HAP-1 (cell line): ENCODE measurements around the gene ADGRA1.

Experiments used
- DNase-seq, 2 experiments: peaks; one replicate each; pipeline ENCODE4 v3.0.0-alpha.2; 2016 to 2020; ENCODE audit warnings: low spot score in 2 of 2
- H3K27me3 ChIP-seq: fragments of 250-450 bp; sonication (Bioruptor Pico); 2 replicates; pipeline ENCODE4 v1.5.1; 2020; ENCODE audit warnings: low read depth, mild to moderate bottlenecking, moderate library complexity
- H3K36me3 ChIP-seq: fragments of 250-450 bp; sonication (Bioruptor Pico); replicated peaks from 2 replicates; pipeline ENCODE4 v1.5.1; 2020; ENCODE audit warnings: mild to moderate bottlenecking
- H3K4me1 ChIP-seq: fragments of 250-450 bp; sonication (Bioruptor Pico); 2 replicates; pipeline ENCODE4 v1.5.1; 2020; ENCODE audit warnings: mild to moderate bottlenecking
- H3K4me3 ChIP-seq: fragments of 250-450 bp; sonication (Bioruptor Pico); 2 replicates; pipeline ENCODE4 v1.5.1; 2020; ENCODE audit warnings: mild to moderate bottlenecking, moderate library complexity
- H3K9me3 ChIP-seq: fragments of 250-450 bp; sonication (Bioruptor Pico); 2 replicates; pipeline ENCODE4 v1.5.1; 2020; ENCODE audit warnings: mild to moderate bottlenecking, moderate library complexity
- in situ Hi-C: fragments of 300-500 bp; cut with MboI; formaldehyde crosslinking; loops from 3 replicates; pipeline ENCODE4 v1.14.3; 2020; ENCODE audit warnings: low sequenced_read_pairs, inconsistent platforms, mixed read lengths

Gene ADGRA1, protein sequence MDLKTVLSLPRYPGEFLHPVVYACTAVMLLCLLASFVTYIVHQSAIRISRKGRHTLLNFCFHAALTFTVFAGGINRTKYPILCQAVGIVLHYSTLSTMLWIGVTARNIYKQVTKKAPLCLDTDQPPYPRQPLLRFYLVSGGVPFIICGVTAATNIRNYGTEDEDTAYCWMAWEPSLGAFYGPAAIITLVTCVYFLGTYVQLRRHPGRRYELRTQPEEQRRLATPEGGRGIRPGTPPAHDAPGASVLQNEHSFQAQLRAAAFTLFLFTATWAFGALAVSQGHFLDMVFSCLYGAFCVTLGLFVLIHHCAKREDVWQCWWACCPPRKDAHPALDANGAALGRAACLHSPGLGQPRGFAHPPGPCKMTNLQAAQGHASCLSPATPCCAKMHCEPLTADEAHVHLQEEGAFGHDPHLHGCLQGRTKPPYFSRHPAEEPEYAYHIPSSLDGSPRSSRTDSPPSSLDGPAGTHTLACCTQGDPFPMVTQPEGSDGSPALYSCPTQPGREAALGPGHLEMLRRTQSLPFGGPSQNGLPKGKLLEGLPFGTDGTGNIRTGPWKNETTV

DNA sequence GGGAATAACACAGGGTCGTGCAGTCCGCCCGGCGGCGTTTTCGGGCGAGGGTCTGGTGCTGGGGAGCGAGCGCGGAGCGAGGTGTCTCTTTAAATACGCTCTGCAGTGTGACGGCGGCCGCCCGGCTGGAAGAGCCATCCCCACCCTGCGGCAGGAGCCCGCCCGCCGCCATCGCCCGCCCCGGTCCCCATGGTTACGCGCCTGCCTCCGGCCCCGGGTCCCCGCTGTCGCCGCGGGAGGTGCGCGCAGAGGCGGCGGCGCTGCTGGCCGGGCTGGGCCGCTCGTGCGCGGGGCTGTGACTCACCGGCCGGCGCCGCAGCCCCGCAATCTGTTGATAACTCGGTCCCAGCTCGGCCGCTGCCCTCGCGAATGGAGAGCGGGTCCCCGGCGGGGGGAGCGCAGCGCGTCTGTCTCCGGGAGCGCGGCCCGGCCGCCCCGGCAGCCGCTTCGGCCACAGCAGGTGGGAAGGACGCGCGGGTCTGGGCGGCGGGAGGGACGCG, at the start of gene ADGRA1:
ADGRA1 (plus strand) TSS at position 246 of the 500 bp plus-strand sequence. CDS start 986 bp downstream, outside the sequence.
- no peaks in the 10 kb centered on the region for H3K4me1 ChIP-seq
- no peaks in the 10 kb centered on the region for H3K9me3 ChIP-seq
- peaks cover 67% of the 10 kb centered on the region for H3K27me3 ChIP-seq
- H3K36me3 ChIP-seq: no peaks in the 10 kb centered on the region
- H3K4me3 ChIP-seq: no peak within 1 kb of the TSS
- in situ Hi-C loops: no loop called here
- DNase-seq: no peak

DNA sequence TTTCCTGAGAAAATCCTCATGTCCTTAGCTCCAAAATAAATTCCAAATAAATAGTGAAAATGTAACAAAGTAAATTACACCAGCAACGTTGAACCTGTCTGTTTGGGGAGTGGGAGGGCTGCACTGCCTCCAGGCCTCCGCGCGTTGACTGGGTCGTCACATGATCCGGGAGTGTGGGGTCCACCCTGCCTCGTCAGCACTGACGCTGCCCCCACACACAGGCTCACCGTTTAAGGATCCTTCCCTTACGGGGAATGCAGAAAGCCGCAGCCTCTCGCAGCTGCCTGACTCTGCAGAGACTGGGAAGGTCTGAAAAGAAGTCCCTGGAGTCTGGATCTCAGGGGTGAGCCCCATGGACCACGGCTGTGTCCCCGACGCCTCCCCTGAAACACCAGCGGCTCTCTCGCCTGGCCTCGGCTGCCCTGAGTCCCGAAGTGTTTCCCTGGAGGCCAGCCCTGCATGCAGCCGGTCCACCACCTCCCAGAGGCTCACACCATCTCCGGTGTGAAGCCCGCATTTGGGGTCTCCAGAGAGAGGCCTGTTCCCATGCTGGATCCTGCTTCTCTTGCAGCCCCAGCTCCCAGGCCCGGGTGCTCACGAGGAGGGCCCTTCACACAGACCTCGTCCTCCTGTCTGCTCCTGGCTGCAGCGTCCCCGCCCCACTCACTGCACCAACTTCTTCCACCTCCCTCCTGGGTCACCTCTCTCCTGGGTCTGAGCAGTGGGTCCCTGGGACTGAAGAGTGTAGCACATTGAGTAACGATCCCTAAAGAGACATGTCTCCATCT, 49.5 kb upstream of the ADGRA1 start:
- in situ Hi-C loops: no loop called here
- Histone ChIP-seq H3K27me3 (peaks cover 7% of the 10 kb centered on the region; the same call in 1 of the 2 replicates), H3K36me3 (no peaks in the 10 kb centered on the region), H3K4me1 (no peaks in the 10 kb centered on the region), H3K4me3 (no peak overlapping the region), H3K9me3 (no peaks in the 10 kb centered on the region)
- DNase-seq: no peak

DNA sequence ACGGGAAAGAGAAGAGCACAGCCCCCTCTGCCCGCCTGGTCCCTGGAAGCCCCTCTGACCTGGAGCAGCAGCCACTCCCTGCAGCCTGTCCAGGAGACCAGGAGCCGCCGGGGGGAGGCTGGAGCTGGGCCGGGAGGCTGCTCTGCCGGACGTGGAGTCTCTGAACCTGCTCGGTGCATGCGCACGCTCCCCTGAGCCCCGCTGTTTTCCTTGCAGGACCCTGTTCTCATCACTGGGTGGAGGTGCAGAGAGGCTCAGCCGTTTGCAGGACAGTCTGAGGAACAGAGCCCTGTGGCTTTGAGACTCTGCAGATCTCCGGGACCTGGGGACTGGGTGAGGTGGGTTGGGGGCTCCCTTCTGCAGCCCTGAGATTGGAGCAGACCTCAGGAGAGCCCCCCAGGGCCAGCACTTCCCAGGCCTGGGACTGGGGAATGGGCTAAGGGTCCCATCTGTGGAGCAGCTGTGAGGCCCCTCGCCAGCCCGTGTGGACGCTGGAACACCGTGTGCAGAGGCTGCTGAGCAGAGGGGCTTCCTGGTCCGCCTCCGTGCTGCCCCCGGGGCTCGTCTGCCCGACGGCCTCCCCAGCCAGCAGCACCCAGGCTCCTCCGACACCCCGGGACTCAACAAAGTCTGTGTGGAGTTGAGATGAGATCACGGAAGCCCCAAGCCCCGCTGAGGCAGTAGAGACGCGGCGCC, 48.5 kb upstream of the ADGRA1 start:
- Histone ChIP-seq H3K4me1 (no peaks in the 10 kb centered on the region), H3K4me3 (no peak overlapping the region), H3K27me3 (peaks cover 7% of the 10 kb centered on the region; the same call in 1 of the 2 replicates), H3K9me3 (no peaks in the 10 kb centered on the region), H3K36me3 (no peaks in the 10 kb centered on the region)
- in situ Hi-C loops: no loop called here
- DNase-seq: no peak

DNA sequence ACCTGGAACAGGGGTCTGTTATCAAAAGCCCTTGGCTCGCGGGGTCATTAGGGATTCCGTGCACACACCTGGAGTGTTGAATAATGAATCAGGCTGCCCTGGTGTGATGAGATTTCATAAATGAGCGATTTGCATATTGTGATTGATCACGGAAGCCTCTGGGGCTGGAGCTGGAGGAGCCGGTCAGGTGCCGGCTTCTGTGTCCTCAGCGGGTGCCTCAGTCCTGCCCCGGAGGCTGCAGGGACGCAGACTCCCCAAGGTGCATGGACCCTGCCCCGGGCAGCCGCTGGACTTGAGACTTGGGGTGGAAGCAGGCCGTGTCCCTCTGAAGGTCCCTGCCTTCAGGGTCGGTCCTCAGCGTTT, 47.9 kb upstream of the ADGRA1 start:
- DNase-seq: no peak
- H3K27me3 ChIP-seq: peaks cover 5% of the 10 kb centered on the region; the same call in 1 of the 2 replicates
- no peak overlapping the region for H3K4me3 ChIP-seq
- H3K36me3 ChIP-seq: no peaks in the 10 kb centered on the region
- in situ Hi-C loops: no loop called here
- H3K4me1 ChIP-seq: no peaks in the 10 kb centered on the region
- no peaks in the 10 kb centered on the region for H3K9me3 ChIP-seq

DNA sequence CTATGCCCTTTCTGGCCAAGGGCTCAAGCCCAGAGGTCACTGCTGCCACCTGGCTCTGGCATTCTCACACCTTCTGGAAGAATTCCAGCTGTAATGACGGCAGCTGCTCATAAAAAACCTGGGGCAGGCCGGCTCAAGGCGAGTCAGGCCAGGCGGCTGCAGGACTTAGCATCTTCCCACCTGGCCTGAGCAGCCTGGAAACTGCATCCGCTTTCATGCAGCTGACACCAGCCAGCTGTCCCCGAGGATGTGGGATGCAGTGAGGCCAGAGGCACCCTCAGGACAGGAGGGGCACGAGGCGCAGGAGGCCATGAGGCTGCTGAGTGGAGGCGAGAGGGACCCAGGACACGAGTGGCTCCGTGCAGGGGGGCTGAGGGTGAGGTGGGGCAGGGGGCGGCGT, 47.5 kb upstream of the ADGRA1 start:
- DNase-seq: no peak
- no peaks in the 10 kb centered on the region for H3K4me1 ChIP-seq
- H3K36me3 ChIP-seq: no peaks in the 10 kb centered on the region
- in situ Hi-C loops: no loop called here
- H3K4me3 ChIP-seq: no peak overlapping the region
- H3K9me3 ChIP-seq: no peaks in the 10 kb centered on the region
- peaks cover under 1% of the 10 kb centered on the region; the same call in 1 of the 2 replicates for H3K27me3 ChIP-seq

DNA sequence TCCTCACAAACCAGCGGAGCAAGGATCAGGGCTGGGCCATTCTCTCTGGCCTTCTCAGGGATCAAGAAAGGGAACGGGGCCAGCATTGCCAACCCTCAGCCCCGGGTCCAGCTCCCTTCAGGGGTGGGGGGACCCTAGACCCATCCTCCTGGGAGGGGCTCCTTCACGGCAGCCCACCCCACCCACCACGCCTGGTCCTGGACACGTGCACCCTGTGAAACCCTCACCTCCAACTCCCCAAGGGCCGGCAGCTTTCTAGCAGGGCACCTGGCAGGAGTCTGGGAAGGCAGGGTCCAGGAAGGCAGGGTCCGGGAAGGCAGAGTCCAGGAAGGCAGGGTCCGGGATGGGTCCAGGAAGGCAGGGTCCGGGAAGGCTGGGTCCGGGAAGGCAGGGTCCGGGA, 46.6 kb upstream of the ADGRA1 start:
- Histone ChIP-seq H3K9me3 (no peaks in the 10 kb centered on the region), H3K36me3 (no peaks in the 10 kb centered on the region), H3K4me3 (no peak overlapping the region), H3K27me3 (0 out of 2 replicates have a peak, but pooled peaks cover 2% of the 10 kb centered on the region), H3K4me1 (no peaks in the 10 kb centered on the region)
- in situ Hi-C loops: no loop called here
- DNase-seq: no peak

DNA sequence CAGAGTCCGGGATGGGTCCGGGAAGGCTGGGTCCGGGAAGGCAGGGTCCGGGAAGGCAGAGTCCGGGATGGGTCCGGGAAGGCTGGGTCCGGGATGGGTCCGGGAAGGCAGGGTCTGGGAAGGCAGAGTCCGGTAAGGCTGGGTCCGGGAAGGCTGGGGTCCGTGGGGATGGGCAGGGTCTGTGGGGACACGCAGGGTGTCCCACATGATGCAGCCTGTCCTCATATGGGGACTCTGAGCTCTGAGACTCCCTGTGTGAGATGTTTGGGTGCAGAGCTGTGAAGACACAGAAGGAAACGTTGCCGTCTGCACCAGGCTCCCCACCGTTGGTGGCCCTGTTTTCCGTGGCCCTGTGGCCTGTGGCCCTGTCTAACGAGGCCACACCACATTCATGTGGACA, 45.7 kb upstream of the ADGRA1 start:
- in situ Hi-C loops: no loop called here
- DNase-seq: no peak
- no peaks in the 10 kb centered on the region for H3K36me3 ChIP-seq

DNA sequence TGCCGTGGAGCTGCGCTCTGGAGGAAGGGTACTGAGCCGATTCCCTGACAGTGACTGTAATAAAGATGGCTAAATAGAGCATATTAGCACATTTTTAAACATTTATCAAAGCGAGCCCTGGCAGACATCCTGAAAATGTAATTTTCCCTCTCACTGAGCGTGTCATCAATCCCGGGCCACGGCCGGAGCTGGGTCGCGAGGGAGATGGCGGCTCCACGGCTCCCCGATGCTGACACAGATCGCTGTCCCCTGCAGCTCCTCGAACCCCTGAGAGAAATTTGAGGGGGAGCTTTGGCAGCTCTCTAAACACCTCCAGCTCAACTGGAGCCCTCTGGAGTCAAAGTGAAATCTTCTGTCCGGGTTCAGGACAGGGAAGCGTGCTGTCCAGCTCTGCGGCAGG, 44.9 kb upstream of the ADGRA1 start:
- Histone ChIP-seq H3K36me3 (no peaks in the 10 kb centered on the region), H3K4me1 (no peaks in the 10 kb centered on the region), H3K9me3 (no peaks in the 10 kb centered on the region), H3K27me3 (0 out of 2 replicates have a peak, but pooled peaks cover 4% of the 10 kb centered on the region), H3K4me3 (no peak overlapping the region)
- in situ Hi-C loops: no loop called here
- no peak for DNase-seq

More for the DNA sequence above, 45.7 kb upstream of the ADGRA1 start:
- no peaks in the 10 kb centered on the region for H3K4me1 ChIP-seq
- 0 out of 2 replicates have a peak, but pooled peaks cover 4% of the 10 kb centered on the region for H3K27me3 ChIP-seq
- no peak overlapping the region for H3K4me3 ChIP-seq
- H3K9me3 ChIP-seq: no peaks in the 10 kb centered on the region

DNA sequence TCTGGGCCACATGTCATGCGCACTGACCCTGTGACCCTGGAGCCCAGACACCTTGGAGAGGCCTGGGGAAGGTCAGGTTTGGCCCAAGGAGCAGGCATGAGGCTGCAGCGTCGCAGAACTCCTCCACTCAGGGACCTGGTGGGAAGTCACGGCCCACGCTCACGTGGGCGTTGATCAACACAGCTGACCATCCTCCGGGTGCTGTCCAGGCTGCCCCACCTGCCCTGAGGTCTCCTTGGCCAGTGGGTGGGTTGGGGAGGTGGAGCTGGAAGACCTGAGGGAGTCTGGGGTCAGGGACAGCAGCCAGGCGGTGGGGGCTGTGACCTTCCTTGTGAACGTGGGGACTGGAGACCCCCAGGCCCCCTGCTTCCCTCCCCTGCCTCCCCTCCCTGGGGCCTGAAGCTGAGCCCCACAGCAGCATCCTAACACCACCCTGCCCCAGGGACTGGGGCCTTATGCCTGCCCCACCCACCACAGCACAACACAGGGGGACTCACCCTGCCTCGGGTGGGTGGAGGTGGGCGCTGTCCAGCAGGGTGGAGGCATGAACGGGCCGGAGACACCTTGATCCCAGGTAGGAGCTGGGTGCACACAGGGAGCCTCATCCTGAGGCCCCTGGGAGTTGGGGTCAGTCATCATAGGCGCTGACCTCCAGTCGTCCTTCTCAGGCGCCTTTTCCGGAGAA, 44.0 kb upstream of the ADGRA1 start:
- Histone ChIP-seq H3K9me3 (no peaks in the 10 kb centered on the region), H3K27me3 (0 out of 2 replicates have a peak, but pooled peaks cover 4% of the 10 kb centered on the region), H3K4me1 (no peaks in the 10 kb centered on the region), H3K4me3 (no peak overlapping the region), H3K36me3 (no peaks in the 10 kb centered on the region)
- in situ Hi-C loops: no loop called here
- DNase-seq: no peak

DNA sequence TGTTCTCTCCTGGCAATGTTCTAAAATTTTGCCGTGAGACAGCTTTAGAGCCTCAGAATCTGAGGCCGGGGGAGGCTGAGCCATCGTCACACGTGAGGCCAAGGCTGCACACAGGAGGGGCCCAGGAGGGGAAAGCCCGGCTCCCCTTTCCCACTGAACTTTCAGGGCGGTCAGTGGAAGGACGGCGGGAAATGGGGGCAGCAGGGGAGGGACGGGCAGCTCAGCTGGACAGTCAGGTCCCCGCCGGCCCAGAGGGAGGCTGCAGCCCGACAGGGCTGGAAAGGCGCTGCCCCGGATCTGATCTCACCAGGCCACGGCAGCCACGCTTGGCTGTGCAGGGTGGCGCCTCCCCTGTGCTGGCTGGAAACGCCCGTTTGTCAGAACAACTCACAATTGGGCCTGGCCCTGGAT, 43.3 kb upstream of the ADGRA1 start:
- no peak for DNase-seq
- H3K9me3 ChIP-seq: no peaks in the 10 kb centered on the region
- in situ Hi-C loops: no loop called here
- peaks cover 4% of the 10 kb centered on the region; the same call in 1 of the 2 replicates for H3K27me3 ChIP-seq
- H3K4me1 ChIP-seq: no peaks in the 10 kb centered on the region
- no peaks in the 10 kb centered on the region for H3K36me3 ChIP-seq
- H3K4me3 ChIP-seq: no peak overlapping the region

DNA sequence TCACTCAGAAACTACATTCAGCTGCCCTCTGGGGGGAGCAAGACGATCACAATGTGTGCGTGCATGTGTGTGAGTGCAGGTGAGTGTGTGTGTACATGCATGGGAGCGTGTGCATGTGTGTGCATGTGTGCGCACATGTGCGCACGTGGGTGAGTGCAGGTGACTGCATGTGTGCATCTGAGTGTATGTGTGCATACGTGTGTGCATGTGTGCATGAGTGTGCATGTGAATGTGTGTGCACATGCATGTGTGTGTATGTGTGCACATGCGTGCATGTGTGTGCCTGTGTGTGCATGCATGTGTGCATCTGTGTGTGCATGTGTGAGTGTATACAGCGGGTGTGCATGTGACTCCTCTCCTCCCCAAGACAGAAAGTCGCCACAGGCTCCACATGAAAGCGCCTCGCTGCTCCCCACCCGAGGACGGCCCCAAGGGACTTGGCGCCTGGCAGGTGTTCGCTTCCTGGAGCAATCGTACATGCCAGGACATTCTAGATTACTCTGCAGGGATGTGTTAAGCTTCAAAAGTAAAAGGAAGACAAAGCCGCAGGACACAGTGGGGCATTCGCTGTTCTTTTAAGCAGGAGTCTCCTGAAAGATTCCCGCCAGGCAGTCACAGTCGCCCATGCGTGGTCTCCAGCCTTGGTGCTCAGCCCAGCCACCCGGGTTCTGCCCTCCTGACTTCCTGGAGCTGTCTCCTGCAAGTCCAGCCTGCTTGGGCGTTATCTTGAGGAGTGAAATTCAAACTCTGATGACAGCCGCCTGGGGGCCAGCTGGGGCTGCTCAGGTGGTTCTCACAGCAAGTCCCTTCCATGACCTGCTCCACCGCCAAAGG, 42.0 kb upstream of the ADGRA1 start:
- in situ Hi-C loops: no loop called here
- DNase-seq: no peak
- H3K27me3 ChIP-seq: peaks cover 4% of the 10 kb centered on the region; the same call in 1 of the 2 replicates

DNA sequence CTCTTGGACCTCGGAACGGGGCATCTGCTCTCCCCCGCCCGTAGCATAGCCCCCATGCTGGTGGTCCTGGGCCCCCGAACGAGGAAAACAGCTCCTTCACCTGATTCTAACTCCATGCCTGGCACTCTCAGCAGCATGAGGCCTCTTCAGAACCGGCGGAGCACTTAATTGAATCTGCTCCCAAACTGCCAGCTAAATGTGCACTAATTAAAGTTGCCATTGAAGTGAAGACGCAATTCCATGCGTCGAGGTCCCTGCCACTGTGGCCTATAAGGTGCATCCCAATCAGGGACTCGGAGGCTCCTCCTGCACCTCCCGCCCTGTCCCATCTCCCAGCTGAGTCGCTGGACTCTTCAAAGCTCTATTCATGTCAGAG, 41.3 kb upstream of the ADGRA1 start:
- Histone ChIP-seq H3K36me3 (no peaks in the 10 kb centered on the region), H3K27me3 (peaks cover 4% of the 10 kb centered on the region; the same call in 1 of the 2 replicates), H3K4me3 (no peak overlapping the region), H3K4me1 (no peaks in the 10 kb centered on the region), H3K9me3 (no peaks in the 10 kb centered on the region)
- in situ Hi-C loops: no loop called here
- DNase-seq: no peak

More for the DNA sequence above, 42.0 kb upstream of the ADGRA1 start:
- Histone ChIP-seq H3K9me3 (no peaks in the 10 kb centered on the region), H3K36me3 (no peaks in the 10 kb centered on the region), H3K4me3 (no peak overlapping the region), H3K4me1 (no peaks in the 10 kb centered on the region)
